PC-3 (cell line): ENCODE results near the gene IQSEC1. TPM values are rescaled to one million over a fixed set of nuclear protein-coding genes. Genes with fewer than 3 reads are reported as not detected.

Source experiments
- ATAC-seq: fragments of 200-7000 bp; cut with Tn5 transposase; 2 replicates; pipeline ENCODE4 v1.9.1; 2020; ENCODE audit warnings: mild to moderate bottlenecking, moderate library complexity
- BruUV-seq: library from RNA; stranded (reverse); fragments of 400-500 nt; replicated peaks from 2 replicates; lab custom pipeline; 2021; lab: Mats Ljungman, UMichigan
- CTCF ChIA-PET: fragments of 300-600 bp; sonication (Branson Sonifier 250); formaldehyde crosslinking; loops from one replicate; lab custom pipeline; 2022; ENCODE audit warnings: antibody characterized with exemption; lab: Charles Lee
- POLR2A ChIA-PET: fragments of 300-600 bp; sonication (Branson Sonifier 250); formaldehyde crosslinking; loops from one replicate; lab custom pipeline; 2022; ENCODE audit warnings: antibody characterized with exemption; ENCODE audit not compliant: unreplicated experiment; lab: Charles Lee
- DNase-seq: peaks from one replicate; pipeline ENCODE4 v3.0.0-alpha.2; 2015
- H2AFZ ChIP-seq: fragments of 300-600 bp; sonication (generic); 2 replicates; pipeline ENCODE4 v1.6.0; 2016; ENCODE audit warnings: antibody characterized with exemption, low read length
- H3F3A ChIP-seq: fragments of 300-600 bp; sonication (generic); one replicate; pipeline ENCODE4 v1.6.0; 2017; ENCODE audit warnings: antibody characterized with exemption, low read length, control low read depth, mild to moderate bottlenecking; ENCODE audit not compliant: unreplicated experiment
- H3K27ac ChIP-seq: fragments of 300-600 bp; sonication (generic); 2 replicates; pipeline ENCODE4 v1.5.1; 2016; ENCODE audit warnings: mild to moderate bottlenecking, low read length
- H3K27me3 ChIP-seq: fragments of 300-600 bp; sonication (generic); 2 replicates; pipeline ENCODE4 v1.6.1; 2016; ENCODE audit warnings: low read length, mixed read lengths
- H3K36me3 ChIP-seq: fragments of 300-600 bp; sonication (generic); 2 replicates; pipeline ENCODE4 v1.6.1; 2016; ENCODE audit warnings: low read depth, mixed run types, low read length, mixed read lengths
- H3K4me1 ChIP-seq: fragments of 300-600 bp; sonication (generic); 2 replicates; pipeline ENCODE4 v1.5.1; 2016; ENCODE audit warnings: low read length; ENCODE audit not compliant: insufficient read depth
- H3K4me2 ChIP-seq: fragments of 300-600 bp; sonication (generic); 2 replicates; pipeline ENCODE4 v1.6.0; 2016; ENCODE audit warnings: low read length
- H3K4me3 ChIP-seq: fragments of 300-600 bp; sonication (generic); 2 replicates; pipeline ENCODE4 v1.5.1; 2016; ENCODE audit warnings: mild to moderate bottlenecking, low read length, mixed read lengths
- H3K79me2 ChIP-seq: fragments of 300-600 bp; sonication (generic); 2 replicates; pipeline ENCODE4 v1.6.1; 2017; ENCODE audit warnings: low read length, mixed read lengths
- H3K9ac ChIP-seq: fragments of 300-600 bp; sonication (generic); 2 replicates; pipeline ENCODE4 v1.6.0; 2016; ENCODE audit warnings: mild to moderate bottlenecking, low read length
- H3K9me2 ChIP-seq: fragments of 300-600 bp; sonication (generic); replicated peaks from 2 replicates; pipeline ENCODE4 v1.6.1; 2016; ENCODE audit warnings: mixed run types, low read length, mixed read lengths
- H3K9me3 ChIP-seq: fragments of 300-600 bp; sonication (generic); 2 replicates; pipeline ENCODE4 v1.6.1; 2016; ENCODE audit warnings: low read length, mixed read lengths
- H4K20me1 ChIP-seq: fragments of 300-600 bp; sonication (generic); 2 replicates; pipeline ENCODE4 v1.6.1; 2016; ENCODE audit warnings: low read length, mixed read lengths
- EZH2 ChIP-seq: fragments of 300-600 bp; sonication (generic); IDR thresholded peaks from one replicate; pipeline ENCODE4 v1.6.1; 2017; ENCODE audit warnings: antibody characterized with exemption, mild to moderate bottlenecking, low read length; ENCODE audit not compliant: unreplicated experiment
- EZH2phosphoT487 ChIP-seq: fragments of 300-600 bp; sonication (generic); IDR thresholded peaks from 2 replicates; pipeline ENCODE4 v1.6.1; 2018; ENCODE audit warnings: mild to moderate bottlenecking, antibody characterized with exemption, low read length, borderline replicate concordance
- intact Hi-C: fragments of 100-400 bp; cut with micrococcal nuclease; formaldehyde crosslinking; loops from 2 replicates; pipeline ENCODE4 v1.9.0; 2023
- total RNA-seq: library from RNA; depleted of rRNA; stranded (reverse); fragments of >200 nt; gene quantifications from 2 replicates; pipeline ENCODE4 v1.2.3, GENCODE V29; 2014
- TF ChIP-seq, protein P1 (sequence below): fragments of 300-600 bp; sonication (generic); conservative IDR thresholded peaks from 2 replicates; pipeline ENCODE4 v1.5.1; 2017; ENCODE audit warnings: antibody characterized with exemption, low read depth, mild to moderate bottlenecking, low read length

The IQSEC1 gene
- total RNA-seq, 1 experiment from 2014 or later = 37.9 TPM

DNA sequence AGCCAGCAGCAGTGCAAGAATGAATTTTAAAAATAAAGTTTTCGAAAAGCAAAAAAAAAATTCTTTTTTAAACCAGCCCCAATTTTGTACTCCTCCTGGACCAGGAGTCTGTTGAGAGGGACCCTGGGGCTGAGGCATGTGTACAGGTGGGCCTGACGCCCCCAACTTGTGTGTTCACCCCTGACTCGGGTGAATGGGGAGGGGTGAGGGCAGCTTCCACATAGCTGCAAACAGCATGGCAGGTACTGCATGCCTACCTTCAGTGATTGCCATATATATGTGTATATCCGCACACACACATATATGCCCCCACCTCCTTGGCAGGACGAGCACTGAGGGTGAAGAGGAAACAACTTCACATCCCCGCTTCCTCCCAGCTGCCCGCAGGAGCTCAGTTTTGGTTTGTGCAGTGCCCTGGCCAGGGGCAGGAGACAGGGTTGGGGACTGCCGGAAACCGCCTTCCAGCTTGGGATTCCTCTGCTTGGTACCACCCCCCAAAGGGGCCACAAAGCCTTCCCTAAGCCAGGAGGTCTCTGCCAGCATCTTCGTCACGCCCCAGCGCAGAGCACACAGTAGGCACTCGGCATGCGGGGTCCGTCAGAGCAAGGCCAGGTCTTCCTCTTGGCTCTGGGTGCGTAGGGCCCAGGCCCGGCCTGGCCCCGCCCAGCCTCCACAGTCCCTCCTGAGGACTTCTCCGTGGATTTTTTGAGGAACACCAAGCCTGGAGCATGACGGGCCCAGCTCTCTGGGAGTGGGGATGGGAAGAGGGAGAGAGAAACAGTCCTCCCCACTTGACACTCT is 170.0 kb downstream of the IQSEC1 start:
- H3K36me3 ChIP-seq = peaks cover 17% of the 10 kb centered on the region
- POLR2A ChIA-PET = no interaction called here
- intact Hi-C loops = no loop called here

DNA sequence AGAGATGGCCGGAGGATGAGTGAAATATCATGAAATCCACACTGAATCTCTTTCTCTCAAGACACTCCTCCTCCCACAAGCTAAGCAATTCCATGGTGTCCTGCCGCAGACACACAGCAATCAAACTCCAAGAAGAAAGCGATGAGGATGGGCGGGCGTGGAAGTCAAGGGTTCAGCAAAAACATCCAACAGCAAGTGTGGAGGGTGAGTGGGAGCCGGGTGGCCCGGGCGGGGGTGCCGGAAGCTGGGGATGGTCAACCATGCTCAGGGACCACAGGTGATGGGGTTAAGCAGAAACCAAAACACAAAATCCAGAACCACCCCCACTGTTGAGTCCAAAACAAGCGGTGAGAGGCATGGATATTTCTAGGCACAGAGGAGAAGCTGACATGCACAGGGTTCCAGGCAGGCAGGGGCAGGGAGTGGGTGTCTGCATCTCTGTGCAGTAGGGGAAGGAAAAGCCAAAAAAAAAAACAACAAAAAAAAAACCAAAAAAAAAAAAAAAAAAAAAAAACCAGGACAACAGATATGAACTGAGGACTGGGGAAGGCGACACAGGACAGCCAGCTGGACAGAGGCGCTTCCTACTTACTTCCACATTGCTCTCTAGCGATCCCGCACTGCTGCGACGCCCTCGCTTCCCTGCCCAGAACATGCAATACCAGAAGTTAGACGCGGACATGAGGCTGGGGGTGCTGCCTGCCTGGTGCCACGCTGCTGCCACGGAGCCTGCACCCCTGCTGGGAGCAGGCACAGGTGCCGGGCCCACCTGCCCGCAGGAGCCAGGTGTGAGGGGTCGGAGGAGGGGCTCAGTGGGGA is 170.8 kb downstream of the IQSEC1 start:
- no peaks in the 10 kb centered on the region for H3K9me3 ChIP-seq
- BruUV-seq = no TSS peak
- H4K20me1 ChIP-seq = no peaks in the 10 kb centered on the region
- no peak overlapping the region for H2AFZ ChIP-seq
- no peak overlapping the region for H3K4me2 ChIP-seq
- H3K27ac ChIP-seq = no peak overlapping the region
- ATAC-seq (no peak), DNase-seq (no peak)
- intact Hi-C loops = no loop called here
- no peak for TF ChIP-seq EZH2
- no peak for TF ChIP-seq EZH2phosphoT487
- TF ChIP-seq, protein P1, sequence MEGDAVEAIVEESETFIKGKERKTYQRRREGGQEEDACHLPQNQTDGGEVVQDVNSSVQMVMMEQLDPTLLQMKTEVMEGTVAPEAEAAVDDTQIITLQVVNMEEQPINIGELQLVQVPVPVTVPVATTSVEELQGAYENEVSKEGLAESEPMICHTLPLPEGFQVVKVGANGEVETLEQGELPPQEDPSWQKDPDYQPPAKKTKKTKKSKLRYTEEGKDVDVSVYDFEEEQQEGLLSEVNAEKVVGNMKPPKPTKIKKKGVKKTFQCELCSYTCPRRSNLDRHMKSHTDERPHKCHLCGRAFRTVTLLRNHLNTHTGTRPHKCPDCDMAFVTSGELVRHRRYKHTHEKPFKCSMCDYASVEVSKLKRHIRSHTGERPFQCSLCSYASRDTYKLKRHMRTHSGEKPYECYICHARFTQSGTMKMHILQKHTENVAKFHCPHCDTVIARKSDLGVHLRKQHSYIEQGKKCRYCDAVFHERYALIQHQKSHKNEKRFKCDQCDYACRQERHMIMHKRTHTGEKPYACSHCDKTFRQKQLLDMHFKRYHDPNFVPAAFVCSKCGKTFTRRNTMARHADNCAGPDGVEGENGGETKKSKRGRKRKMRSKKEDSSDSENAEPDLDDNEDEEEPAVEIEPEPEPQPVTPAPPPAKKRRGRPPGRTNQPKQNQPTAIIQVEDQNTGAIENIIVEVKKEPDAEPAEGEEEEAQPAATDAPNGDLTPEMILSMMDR = no peak
- POLR2A ChIA-PET = no interaction called here
- no peaks in the 10 kb centered on the region for H3K9me2 ChIP-seq
- no peak overlapping the region for H3K4me3 ChIP-seq
- peaks cover 17% of the 10 kb centered on the region for H3K36me3 ChIP-seq
- no peaks in the 10 kb centered on the region for H3K79me2 ChIP-seq
- H3F3A ChIP-seq = no peaks in the 10 kb centered on the region
- H3K9ac ChIP-seq = no peak overlapping the region
- H3K27me3 ChIP-seq = no peaks in the 10 kb centered on the region
- CTCF ChIA-PET = no interaction called here
- peaks cover 11% of the 10 kb centered on the region for H3K4me1 ChIP-seq

More for the DNA sequence above, 170.0 kb downstream of the IQSEC1 start:
- no peak for ATAC-seq
- TF ChIP-seq, protein P1 = no peak
- TF ChIP-seq EZH2phosphoT487 (no peak), EZH2 (no peak)
- Histone ChIP-seq H3K9ac (no peak overlapping the region), H3K79me2 (no peaks in the 10 kb centered on the region), H3K4me3 (no peak overlapping the region), H3F3A (no peaks in the 10 kb centered on the region), H3K4me1 (peaks cover 2% of the 10 kb centered on the region), H3K27ac (no peak overlapping the region), H3K27me3 (no peaks in the 10 kb centered on the region), H3K9me2 (no peaks in the 10 kb centered on the region), H3K4me2 (no peak overlapping the region), H3K9me3 (no peaks in the 10 kb centered on the region), H2AFZ (no peak overlapping the region), H4K20me1 (no peaks in the 10 kb centered on the region)
- CTCF ChIA-PET = no interaction called here
- no TSS peak for BruUV-seq
- no peak for DNase-seq
